ENCODE results near the gene MTUS2.
A peak's percentile ranks its signal among the peaks of the same experiment; 100 is the strongest.
"Not testable (repeated sequence)": the region's sequence is repeated elsewhere in the genome, so short reads cannot be mapped to it uniquely, and the experiment has no call there.

MTUS2 gene

DNA sequence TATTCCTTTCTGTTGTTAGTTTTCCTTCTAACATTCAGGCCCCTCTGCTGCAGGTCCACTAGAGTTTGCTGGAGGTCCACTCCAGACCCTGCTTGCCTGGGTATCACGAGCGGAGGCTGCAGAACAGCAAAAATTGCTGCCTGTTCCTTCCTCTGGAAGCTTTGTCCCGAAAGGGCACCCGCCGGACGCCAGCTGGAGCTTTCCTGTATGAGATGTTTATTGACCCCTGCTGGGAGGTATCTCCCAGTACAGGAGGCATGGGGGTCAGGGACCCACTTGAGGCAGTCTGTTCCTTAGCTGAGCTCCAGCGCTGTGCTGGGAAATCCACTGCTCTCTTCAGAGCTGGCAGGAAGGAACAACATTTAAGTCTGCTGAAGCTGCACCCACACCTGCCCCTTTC is 516.2 kb downstream of the MTUS2 start:
- DNase-seq (ENCODE audit: low read depth) = no peak
- TF ChIP-seq CTCF (IDR thresholded peaks at IDR 0.05; ENCODE audit: low read depth, low read length) (no peak), MYC (IDR thresholded peaks at IDR 0.05; ENCODE audit: low read depth, low read length) (no peak), POLR2A (IDR thresholded peaks at IDR 0.05; ENCODE audit: extremely low read depth, insufficient read length) (no peak)
- TF ChIP-seq, protein P1, sequence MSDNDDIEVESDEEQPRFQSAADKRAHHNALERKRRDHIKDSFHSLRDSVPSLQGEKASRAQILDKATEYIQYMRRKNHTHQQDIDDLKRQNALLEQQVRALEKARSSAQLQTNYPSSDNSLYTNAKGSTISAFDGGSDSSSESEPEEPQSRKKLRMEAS (IDR thresholded peaks at IDR 0.05; ENCODE audit: low read depth, low read length) = no peak
- H3K4me3 ChIP-seq (ENCODE audit: low read depth, low read length) = no peak overlapping the region

GRCh38 chr13:29339386-29340272 is 519.5 kb downstream of the MTUS2 start:
- no peak overlapping the region for H3K4me3 ChIP-seq (ENCODE audit: low read depth, low read length)
- no peak for TF ChIP-seq POLR2A (IDR thresholded peaks at IDR 0.05; ENCODE audit: extremely low read depth, insufficient read length)
- TF ChIP-seq, protein P1 (IDR thresholded peaks at IDR 0.05; ENCODE audit: low read depth, low read length) = no peak
- no peak for TF ChIP-seq MYC (IDR thresholded peaks at IDR 0.05; ENCODE audit: low read depth, low read length)
- no peak for TF ChIP-seq CTCF (IDR thresholded peaks at IDR 0.05; ENCODE audit: low read depth, low read length)

GRCh38 chr13:29345860-29346582 is 525.9 kb downstream of the MTUS2 start:
- DNase-seq (ENCODE audit: low read depth) = peak; percentile 78
- H3K4me3 ChIP-seq (ENCODE audit: low read depth, low read length) = not testable (repeated sequence)

More at GRCh38 chr13:29339386-29340272, 519.5 kb downstream of the MTUS2 start:
- no peak for DNase-seq (ENCODE audit: low read depth)

DNA sequence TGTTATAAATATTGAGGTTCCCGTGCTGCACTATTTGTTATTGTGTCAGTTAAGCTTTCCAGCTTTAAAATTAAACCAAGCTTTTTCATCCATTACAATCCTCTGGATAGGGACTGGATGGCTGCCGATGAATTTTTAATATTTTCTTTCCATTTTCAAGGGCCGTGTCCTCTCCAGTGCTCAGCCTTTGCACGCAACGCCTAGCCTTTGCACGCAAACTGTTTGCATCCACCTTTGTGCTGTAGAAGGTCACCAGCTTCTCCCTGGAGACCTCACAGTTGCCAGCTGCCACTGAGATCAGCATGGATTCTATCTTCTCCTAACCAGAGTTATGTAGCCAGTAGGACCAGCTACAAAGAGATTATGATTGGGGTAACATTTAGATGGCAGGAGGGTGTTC is 534.9 kb downstream of the MTUS2 start:
- TF ChIP-seq POLR2A (IDR thresholded peaks at IDR 0.05; ENCODE audit: extremely low read depth, insufficient read length) (no peak), MYC (IDR thresholded peaks at IDR 0.05; ENCODE audit: low read depth, low read length) (no peak), CTCF (IDR thresholded peaks at IDR 0.05; ENCODE audit: low read depth, low read length) (no peak)
- TF ChIP-seq, protein P1 (IDR thresholded peaks at IDR 0.05; ENCODE audit: low read depth, low read length) = no peak
- no peak for DNase-seq (ENCODE audit: low read depth)
- H3K4me3 ChIP-seq (ENCODE audit: low read depth, low read length) = no peak overlapping the region

DNA sequence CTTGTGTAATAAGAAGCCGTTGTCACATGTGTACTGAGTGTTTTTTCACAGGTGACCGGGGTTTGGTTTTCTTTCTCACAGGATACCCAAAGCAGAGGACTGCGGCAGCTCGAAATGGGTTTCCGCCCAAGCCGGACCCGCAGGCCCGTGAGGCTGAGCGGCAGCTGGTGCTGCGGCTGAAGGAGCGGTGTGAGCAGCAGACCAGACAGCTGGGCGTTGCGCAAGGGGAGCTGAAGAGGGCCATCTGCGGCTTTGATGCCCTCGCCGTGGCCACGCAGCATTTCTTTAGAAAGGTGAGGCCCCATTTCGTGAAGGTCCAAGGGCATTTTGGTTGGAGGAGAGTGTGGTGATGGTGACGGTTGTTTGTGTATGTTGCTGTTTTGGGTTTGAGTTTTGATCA is 539.0 kb downstream of the MTUS2 start:
- DNase-seq (ENCODE audit: low read depth) = peak; percentile 53
- H3K4me3 ChIP-seq (ENCODE audit: low read depth, low read length) = no peak overlapping the region
- TF ChIP-seq CTCF (IDR thresholded peaks at IDR 0.05; ENCODE audit: low read depth, low read length) (no peak), MYC (IDR thresholded peaks at IDR 0.05; ENCODE audit: low read depth, low read length) (no peak), POLR2A (IDR thresholded peaks at IDR 0.05; ENCODE audit: extremely low read depth, insufficient read length) (no peak)
- TF ChIP-seq, protein P1 (IDR thresholded peaks at IDR 0.05; ENCODE audit: low read depth, low read length) = no peak

DNA sequence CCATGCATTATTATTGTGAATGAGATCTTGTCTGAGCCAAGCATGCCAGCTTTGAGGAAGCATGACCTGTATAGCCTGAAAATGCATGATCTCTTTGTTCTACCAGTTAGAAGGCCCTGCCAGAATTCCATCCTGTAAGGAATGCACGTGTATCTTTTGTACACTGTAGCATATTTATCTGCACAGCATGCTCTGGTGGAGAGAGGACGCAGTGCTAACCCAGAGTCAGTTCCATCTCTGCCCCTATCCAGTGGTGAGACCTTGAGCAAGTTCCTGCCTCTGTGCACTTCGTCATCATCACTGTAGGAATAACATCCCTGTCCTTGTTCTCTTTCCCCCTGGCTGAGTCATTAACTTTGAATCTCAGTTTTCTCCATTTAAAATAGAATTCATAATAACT is 541.6 kb downstream of the MTUS2 start:
- TF ChIP-seq CTCF (IDR thresholded peaks at IDR 0.05; ENCODE audit: low read depth, low read length) = no peak
- TF ChIP-seq POLR2A (IDR thresholded peaks at IDR 0.05; ENCODE audit: extremely low read depth, insufficient read length) = no peak
- TF ChIP-seq, protein P1 (IDR thresholded peaks at IDR 0.05; ENCODE audit: low read depth, low read length) = no peak
- no peak for TF ChIP-seq MYC (IDR thresholded peaks at IDR 0.05; ENCODE audit: low read depth, low read length)
- H3K4me3 ChIP-seq (ENCODE audit: low read depth, low read length) = no peak overlapping the region
- no peak for DNase-seq (ENCODE audit: low read depth)
